HepG2 (cell line): ENCODE measurements around the gene PCSK6. TPM values are rescaled to one million over a fixed set of nuclear protein-coding genes. Genes with fewer than 3 reads are reported as not detected.
A peak's percentile ranks its signal among the peaks of the same experiment; 100 is the strongest.

Experiments
- ATAC-seq: fragments of 200-7000 bp; cut with Tn5 transposase; 3 replicates; pipeline ENCODE4 v1.9.1; 2020; ENCODE audit warnings: mild to moderate bottlenecking, moderate library complexity
- BruUV-seq: library from RNA; stranded (reverse); fragments of 400-500 nt; replicated peaks from 2 replicates; lab custom pipeline; 2021; lab: Mats Ljungman, UMichigan
- CTCF ChIA-PET: fragments of 300-600 bp; formaldehyde crosslinking; extraction: SDS; loops from one replicate; lab custom pipeline; 2021; ENCODE audit warnings: low total read pairs, inconsistent platforms, low intra/inter-chr PET ratio; lab: Yijun Ruan, JAX
- POLR2A ChIA-PET: fragments of 350-600 bp; sonication (Branson Sonifier 250); formaldehyde crosslinking; loops from one replicate; lab custom pipeline; 2020; ENCODE audit warnings: antibody characterized with exemption, inconsistent platforms; lab: Yijun Ruan, JAX
- DNase-seq: peaks from one replicate; pipeline ENCODE4 v3.0.0-alpha.2; 2015; ENCODE audit warnings: low spot score
- FAIRE-seq: peaks from 3 replicates; lab custom pipeline; 2011; peaks lifted over from hg19 to GRCh38; lab: Jason Lieb, UNC
- H2AFZ ChIP-seq: one replicate; pipeline ENCODE4 v1.6.1; 2011; ENCODE audit warnings: low read length, inconsistent platforms
- H3K27ac ChIP-seq: fragments of 300-600 bp; 3 replicates; pipeline ENCODE4 v1.8.0; 2011; ENCODE audit warnings: mixed run types, mild to moderate bottlenecking, mixed read lengths, low read length, inconsistent platforms; ENCODE audit not compliant: insufficient read depth; ENCODE audit errors: extremely low read length
- H3K27me3 ChIP-seq, 2 experiments: fragments of 200-600 bp in 1 of 2; 2 replicates in 1 of 2; 3 replicates in 1 of 2; pipeline versions ENCODE4 v1.6.0 to v1.8.0; 2011; ENCODE audit warnings: low read length in 2 of 2, mild to moderate bottlenecking in 2 of 2, moderate library complexity in 2 of 2, inconsistent platforms in 1 of 2; ENCODE audit not compliant: insufficient read depth in 2 of 2, control insufficient read depth in 1 of 2
- H3K36me3 ChIP-seq, 2 experiments: fragments of 200-600 bp in 1 of 2; replicated peaks in 1 of 2; 2 replicates in 1 of 2; 3 replicates in 1 of 2; pipeline versions ENCODE4 v1.5.1 to v1.8.0; 2011; ENCODE audit warnings: low read length in 2 of 2, inconsistent platforms in 1 of 2; ENCODE audit not compliant: insufficient read depth in 2 of 2, control insufficient read depth in 1 of 2
- H3K4me1 ChIP-seq: 2 replicates; pipeline ENCODE4 v1.5.1; 2012; ENCODE audit warnings: low read length, inconsistent platforms; ENCODE audit not compliant: insufficient read depth
- H3K4me2 ChIP-seq: 2 replicates; pipeline ENCODE4 v1.6.0; 2011; ENCODE audit warnings: low read depth, low read length, inconsistent platforms
- H3K4me3 ChIP-seq, 3 experiments: fragments of 200-600 bp in 1 of 3; sonication (generic), shearing (Covaris generic) in 1 of 3; replicated peaks in 1 of 3; 2 replicates each; pipeline ENCODE4 v1.5.1; 2011 to 2016; ENCODE audit warnings: low read length in 3 of 3, inconsistent platforms in 2 of 3, low read depth in 2 of 3, mild to moderate bottlenecking in 2 of 3, control low read depth in 1 of 3, mixed read lengths in 1 of 3; ENCODE audit not compliant: insufficient read depth in 1 of 3
- H3K79me2 ChIP-seq: one replicate; pipeline ENCODE4 v1.6.1; 2011; ENCODE audit warnings: low read length, inconsistent platforms; ENCODE audit not compliant: insufficient read depth
- H3K9ac ChIP-seq: 2 replicates; pipeline ENCODE4 v1.6.0; 2011; ENCODE audit warnings: mild to moderate bottlenecking, low read depth, low read length, inconsistent platforms; ENCODE audit not compliant: insufficient read depth
- H3K9me3 ChIP-seq: 2 replicates; pipeline ENCODE4 v1.5.1; 2012; ENCODE audit warnings: mild to moderate bottlenecking, low read length
- H4K20me1 ChIP-seq: 2 replicates; pipeline ENCODE4 v1.6.0; 2011; ENCODE audit warnings: inconsistent platforms, mild to moderate bottlenecking, low read length, moderate library complexity; ENCODE audit not compliant: insufficient read depth
- CEBPB ChIP-seq: IDR thresholded peaks from 2 replicates; pipeline ENCODE4 v1.6.1; 2011; ENCODE audit warnings: low read depth, low read length, improper control_type of control experiment, borderline replicate concordance
- CEBPG ChIP-seq: IDR thresholded peaks from 2 replicates; pipeline ENCODE4 v1.6.1; 2016
- EZH2 ChIP-seq: conservative IDR thresholded peaks from 2 replicates; pipeline ENCODE4 v1.6.1; 2012; ENCODE audit warnings: mild to moderate bottlenecking, low read depth, low read length, moderate library complexity
- FOXO4 ChIP-seq: sonication (generic); formaldehyde crosslinking; conservative IDR thresholded peaks from 2 replicates; pipeline ENCODE4 v1.8.1; 2023; ENCODE audit warnings: missing genetic modification reagents
- PCBP2 ChIP-seq: fragments of 200-400 bp; formaldehyde crosslinking; optimal IDR thresholded peaks from 2 replicates; pipeline ENCODE3; 2018; ENCODE audit warnings: low read length, low read depth; ENCODE audit not compliant: poor library complexity, severe bottlenecking
- PHF8 ChIP-seq: sonication (generic); formaldehyde crosslinking; IDR thresholded peaks from 2 replicates; pipeline ENCODE4 v1.5.0; 2020; ENCODE audit warnings: missing genetic modification reagents
- TSC22D2 ChIP-seq: sonication (generic); formaldehyde crosslinking; IDR thresholded peaks from 2 replicates; pipeline ENCODE4 v1.5.1; 2020; ENCODE audit warnings: missing genetic modification reagents, mild to moderate bottlenecking, borderline replicate concordance
- YY1 ChIP-seq: IDR thresholded peaks from 2 replicates; pipeline ENCODE4 v1.6.1; 2011; ENCODE audit warnings: low read length, low read depth, moderate library complexity, mild to moderate bottlenecking; ENCODE audit not compliant: insufficient read depth, insufficient replicate concordance
- ZFAT ChIP-seq: sonication (generic); formaldehyde crosslinking; conservative IDR thresholded peaks from 2 replicates; pipeline ENCODE4 v1.8.1; 2023; ENCODE audit warnings: missing genetic modification reagents, inconsistent platforms
- ZMAT3 ChIP-seq: sonication (generic); formaldehyde crosslinking; conservative IDR thresholded peaks from 2 replicates; pipeline ENCODE4 v1.7.0; 2021; ENCODE audit warnings: missing genetic modification reagents
- ZNF547 ChIP-seq: sonication (generic); formaldehyde crosslinking; IDR thresholded peaks from 2 replicates; pipeline ENCODE4 v1.5.1; 2020; ENCODE audit warnings: mild to moderate bottlenecking, missing genetic modification reagents
- ZNF788 ChIP-seq: sonication (generic); formaldehyde crosslinking; IDR thresholded peaks from 2 replicates; pipeline ENCODE4 v1.5.0; 2020; ENCODE audit warnings: mild to moderate bottlenecking, missing genetic modification reagents, borderline replicate concordance
- WGBS: methylation state at CpG from one replicate; pipeline ENCODE4 v1.1.6; 2017; ENCODE audit warnings: low lambda C conversion rate; 5-methylcytosine and 5-hydroxymethylcytosine counted together
- in situ Hi-C: cut with HindIII; loops from 2 replicates; pipeline ENCODE4 v1.10.0; 2017; ENCODE audit warnings: low pct_unique_long_range_greater_than_20kb; ENCODE audit not compliant: extremely low pct_ligation_motif_present
- intact Hi-C: fragments of 100-400 bp; cut with micrococcal nuclease; formaldehyde crosslinking; loops from one replicate; pipeline ENCODE4 v1.10.0; 2022; ENCODE audit not compliant: unreplicated experiment
- polyA plus RNA-seq, 8 experiments: library from polyadenylated mRNA; depleted of rRNA in 3 of 8; stranded (reverse) in 7 of 8; unstranded in 1 of 8; fragments of >200 nt; fragmentation: Illumina TruSeq in 4 of 8; extraction: Trizol in 4 of 8; gene quantifications; 2 replicates each; pipeline versions ENCODE4 v1.2.1 to v1.2.3, GENCODE V29; 2011 to 2016; ENCODE audit warnings: low read depth in 4 of 8, missing spikeins in 1 of 8, mixed read lengths in 1 of 8; ENCODE audit not compliant: insufficient read depth in 1 of 8
- total RNA-seq, 5 experiments: library from RNA; depleted of rRNA; stranded (reverse); fragments of >200 nt; fragmentation: Illumina TruSeq; extraction: Trizol; gene quantifications; 2 replicates each; pipeline ENCODE4 v1.2.3, GENCODE V29; 2016; ENCODE audit warnings: low read depth in 1 of 5
- TF ChIP-seq, protein P1 (sequence below): sonication (generic); formaldehyde crosslinking; IDR thresholded peaks from 2 replicates; pipeline ENCODE4 v1.4.0; 2020; ENCODE audit warnings: missing genetic modification reagents

The PCSK6 gene
- total and polyA plus RNA-seq, 2 of the 13 experiments (the other 11 are each of a cell fraction or from before 2014, with no cell fraction given): 56.5 to 155 TPM

DNA sequence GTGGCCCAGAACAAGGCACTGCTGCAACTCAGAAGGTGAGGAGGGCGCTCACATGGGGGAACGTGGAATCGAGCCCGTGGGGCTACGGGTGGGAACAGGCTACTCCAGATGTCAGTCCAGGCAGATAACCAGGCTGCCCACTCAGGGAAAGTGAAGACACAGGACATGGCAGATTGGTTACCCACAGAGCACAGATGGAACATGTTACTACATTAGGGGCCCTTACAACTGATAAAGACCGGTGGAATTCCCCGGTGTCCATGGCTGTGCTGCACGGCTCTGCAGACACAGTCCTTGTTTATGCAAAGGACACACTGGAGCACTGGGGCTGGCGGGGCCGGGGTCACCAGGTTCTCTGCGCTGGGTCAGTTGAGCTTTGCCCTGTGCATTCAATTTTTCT is 36.9 kb downstream of the PCSK6 start (continued):
- TF ChIP-seq PHF8 (CRISPR knock-in tag): peak; percentile 12; the same call in 1 of the 2 replicates

GRCh38 chr15:101451846-101452245 is 37.7 kb downstream of the PCSK6 start:
- H3K4me3 ChIP-seq: no peak overlapping the region
- WGBS: 85% methylated on average over 3 of the region's 3 CpGs
- H3K9me3 ChIP-seq: no peaks in the 10 kb centered on the region
- in situ Hi-C loops (no loop called here), intact Hi-C loops (no loop called here)
- BruUV-seq: no TSS peak
- H3K4me2 ChIP-seq: no peak overlapping the region
- no peak for DNase-seq
- no peak for FAIRE-seq
- no peak for TF ChIP-seq PCBP2
- peak; percentile 79 for TF ChIP-seq CEBPB
- no peak for TF ChIP-seq ZNF547 (CRISPR knock-in tag)
- no peak for TF ChIP-seq ZNF788 (CRISPR knock-in tag)
- TF ChIP-seq ZFAT: no peak
- no peak for TF ChIP-seq EZH2
- TF ChIP-seq, protein P1, sequence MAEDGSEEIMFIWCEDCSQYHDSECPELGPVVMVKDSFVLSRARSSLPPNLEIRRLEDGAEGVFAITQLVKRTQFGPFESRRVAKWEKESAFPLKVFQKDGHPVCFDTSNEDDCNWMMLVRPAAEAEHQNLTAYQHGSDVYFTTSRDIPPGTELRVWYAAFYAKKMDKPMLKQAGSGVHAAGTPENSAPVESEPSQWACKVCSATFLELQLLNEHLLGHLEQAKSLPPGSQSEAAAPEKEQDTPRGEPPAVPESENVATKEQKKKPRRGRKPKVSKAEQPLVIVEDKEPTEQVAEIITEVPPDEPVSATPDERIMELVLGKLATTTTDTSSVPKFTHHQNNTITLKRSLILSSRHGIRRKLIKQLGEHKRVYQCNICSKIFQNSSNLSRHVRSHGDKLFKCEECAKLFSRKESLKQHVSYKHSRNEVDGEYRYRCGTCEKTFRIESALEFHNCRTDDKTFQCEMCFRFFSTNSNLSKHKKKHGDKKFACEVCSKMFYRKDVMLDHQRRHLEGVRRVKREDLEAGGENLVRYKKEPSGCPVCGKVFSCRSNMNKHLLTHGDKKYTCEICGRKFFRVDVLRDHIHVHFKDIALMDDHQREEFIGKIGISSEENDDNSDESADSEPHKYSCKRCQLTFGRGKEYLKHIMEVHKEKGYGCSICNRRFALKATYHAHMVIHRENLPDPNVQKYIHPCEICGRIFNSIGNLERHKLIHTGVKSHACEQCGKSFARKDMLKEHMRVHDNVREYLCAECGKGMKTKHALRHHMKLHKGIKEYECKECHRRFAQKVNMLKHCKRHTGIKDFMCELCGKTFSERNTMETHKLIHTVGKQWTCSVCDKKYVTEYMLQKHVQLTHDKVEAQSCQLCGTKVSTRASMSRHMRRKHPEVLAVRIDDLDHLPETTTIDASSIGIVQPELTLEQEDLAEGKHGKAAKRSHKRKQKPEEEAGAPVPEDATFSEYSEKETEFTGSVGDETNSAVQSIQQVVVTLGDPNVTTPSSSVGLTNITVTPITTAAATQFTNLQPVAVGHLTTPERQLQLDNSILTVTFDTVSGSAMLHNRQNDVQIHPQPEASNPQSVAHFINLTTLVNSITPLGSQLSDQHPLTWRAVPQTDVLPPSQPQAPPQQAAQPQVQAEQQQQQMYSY: no peak
- TF ChIP-seq ZMAT3 (CRISPR knock-in tag): no peak
- TF ChIP-seq TSC22D2: no peak
- no peak for TF ChIP-seq YY1
- TF ChIP-seq FOXO4 (CRISPR knock-in tag): no peak
- 0 out of 2 replicates have a peak, but pooled peaks have one; percentile 27 for TF ChIP-seq CEBPG (CRISPR knock-in tag)
- CTCF ChIA-PET: no interaction called here
- no peak for ATAC-seq
- no peak overlapping the region for H2AFZ ChIP-seq
- H4K20me1 ChIP-seq: no peaks in the 10 kb centered on the region
- POLR2A ChIA-PET: interaction anchor here (4.1 kb wide), 1 partner anchor 13 kb away, joined by 32 read pairs; no protein-coding TSS in a partner anchor
- H3K79me2 ChIP-seq: peaks cover 77% of the 10 kb centered on the region
- H3K27ac ChIP-seq: peak overlapping the region; percentile 72
- H3K9ac ChIP-seq: peak overlapping the region; percentile 32; the same call in 1 of the 2 replicates
- H3K27me3 ChIP-seq: no peaks in the 10 kb centered on the region
- H3K4me1 ChIP-seq: peaks cover 87% of the 10 kb centered on the region
- peaks cover 4 to 14% of the 10 kb centered on the region in 2 experiments; a peak in 4 of 5 replicates for H3K36me3 ChIP-seq
